PC-3 (cell line): Measurements from ENCODE around the gene CDC6.

Source experiments
- CTCF ChIP-seq: fragments of 300-600 bp; sonication (generic); conservative IDR thresholded peaks from 2 replicates; pipeline ENCODE4 v1.5.1; 2017; ENCODE audit warnings: antibody characterized with exemption, low read depth, mild to moderate bottlenecking, low read length
- EZH2 ChIP-seq: fragments of 300-600 bp; sonication (generic); IDR thresholded peaks from one replicate; pipeline ENCODE4 v1.6.1; 2017; ENCODE audit warnings: antibody characterized with exemption, mild to moderate bottlenecking, low read length; ENCODE audit not compliant: unreplicated experiment
- EZH2phosphoT487 ChIP-seq: fragments of 300-600 bp; sonication (generic); IDR thresholded peaks from 2 replicates; pipeline ENCODE4 v1.6.1; 2018; ENCODE audit warnings: mild to moderate bottlenecking, antibody characterized with exemption, low read length, borderline replicate concordance

GRCh38 chr17:40327735-40328385 lies 40.2 kb downstream of the CDC6 start:
- TF ChIP-seq CTCF (no peak), EZH2 (no peak), EZH2phosphoT487 (no peak)
